Left lung (tissue), 10 donors: ENCODE measurements around the gene SLC19A1. TPM values are rescaled to one million over a fixed set of nuclear protein-coding genes. Genes with fewer than 3 reads are reported as not detected.

Experiments
- ATAC-seq: fragments of 200-7000 bp; cut with Tn5 transposase; one replicate; pipeline ENCODE4 v1.9.1; 2020; ENCODE audit warnings: moderate library complexity
- DNase-seq, 4 donors: peaks; one replicate each; pipeline ENCODE4 v3.0.0-alpha.2; 2013 to 2020
- H3K27ac ChIP-seq, 2 donors: fragments of 200-600 bp; sonication (generic) in 1 of 2; one replicate each; pipeline versions ENCODE4 v1.5.0 to v1.8.0; 2020 to 2021
- H3K27me3 ChIP-seq, 2 donors: fragments of 200-600 bp; sonication (generic) in 1 of 2; one replicate each; pipeline versions ENCODE4 v1.5.0 to v1.8.0; 2020 to 2021
- H3K36me3 ChIP-seq, 2 donors: fragments of 200-600 bp; sonication (generic) in 1 of 2; one replicate each; pipeline versions ENCODE4 v1.5.0 to v1.8.0; 2020 to 2021
- H3K4me1 ChIP-seq, 2 donors: fragments of 200-600 bp; one replicate each; pipeline ENCODE4 v1.8.0; 2021
- H3K4me3 ChIP-seq, 2 donors: fragments of 200-600 bp; sonication (generic) in 1 of 2; one replicate each; pipeline versions ENCODE4 v1.5.0 to v1.8.0; 2020 to 2021; ENCODE audit warnings: mild to moderate bottlenecking in 1 of 2
- H3K9me3 ChIP-seq, 2 donors: fragments of 200-600 bp; sonication (generic) in 1 of 2; one replicate each; pipeline versions ENCODE4 v1.5.0 to v1.8.0; 2020 to 2021
- intact Hi-C, 2 donors: fragments of 100-400 bp; cut with DNase I; formaldehyde crosslinking; loops; one replicate each; pipeline versions ENCODE4 v1.11.2 to v1.14.2; 2022
- polyA plus RNA-seq, 6 donors: library from polyadenylated mRNA; unstranded; fragments of 120-200 nt; gene quantifications; one replicate each; pipeline ENCODE4 v1.2.1, GENCODE V29; 2013; ENCODE audit not compliant: insufficient read length in 6 of 6
- total RNA-seq, 2 donors: library from RNA; stranded (reverse); fragmentation: NEBNext Ultra II Directional; extraction: Animal tissue kit (Norgen Biotek cat#: 25700); gene quantifications; one replicate each; pipeline ENCODE4 v1.2.1, GENCODE V29; 2021
- TF ChIP-seq, protein P1 (sequence below), 2 donors: fragments of 200-600 bp; sonication (generic) in 1 of 2; IDR thresholded peaks; one replicate each; pipeline versions ENCODE4 v1.5.0 to v1.8.0; 2021; ENCODE audit warnings: antibody characterized with exemption in 2 of 2
- donor health status: DM: no; HTN: yes; CAD: no.
- donor health status: DM: no; HTN: no; CAD: no.

SLC19A1 gene
- total and polyA plus RNA-seq, 8 donors = 22.4 to 50.4 (median 27.2) TPM

DNA sequence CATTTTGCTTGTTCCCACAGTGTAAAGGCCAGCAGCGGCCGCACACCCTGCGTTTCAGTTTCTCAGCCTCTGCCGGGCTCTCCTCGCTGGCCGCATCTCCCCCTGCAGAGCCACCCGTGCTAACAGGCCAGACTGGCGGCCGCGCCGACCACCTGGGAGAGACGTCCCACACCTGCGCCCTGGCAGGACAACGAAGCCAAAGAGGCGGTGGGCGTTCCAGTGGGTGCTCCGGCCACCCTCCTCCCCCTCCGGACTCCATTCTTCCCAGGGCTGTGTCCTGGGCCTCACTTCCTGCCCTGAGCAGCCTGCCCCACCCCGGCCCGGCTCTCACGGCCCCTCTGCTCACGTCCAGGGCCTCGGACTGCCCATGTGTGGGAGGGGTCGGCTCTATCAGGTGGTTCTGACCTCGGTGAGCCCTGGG, 31.9 kb upstream of the SLC19A1 start:
- TF ChIP-seq, protein P1, sequence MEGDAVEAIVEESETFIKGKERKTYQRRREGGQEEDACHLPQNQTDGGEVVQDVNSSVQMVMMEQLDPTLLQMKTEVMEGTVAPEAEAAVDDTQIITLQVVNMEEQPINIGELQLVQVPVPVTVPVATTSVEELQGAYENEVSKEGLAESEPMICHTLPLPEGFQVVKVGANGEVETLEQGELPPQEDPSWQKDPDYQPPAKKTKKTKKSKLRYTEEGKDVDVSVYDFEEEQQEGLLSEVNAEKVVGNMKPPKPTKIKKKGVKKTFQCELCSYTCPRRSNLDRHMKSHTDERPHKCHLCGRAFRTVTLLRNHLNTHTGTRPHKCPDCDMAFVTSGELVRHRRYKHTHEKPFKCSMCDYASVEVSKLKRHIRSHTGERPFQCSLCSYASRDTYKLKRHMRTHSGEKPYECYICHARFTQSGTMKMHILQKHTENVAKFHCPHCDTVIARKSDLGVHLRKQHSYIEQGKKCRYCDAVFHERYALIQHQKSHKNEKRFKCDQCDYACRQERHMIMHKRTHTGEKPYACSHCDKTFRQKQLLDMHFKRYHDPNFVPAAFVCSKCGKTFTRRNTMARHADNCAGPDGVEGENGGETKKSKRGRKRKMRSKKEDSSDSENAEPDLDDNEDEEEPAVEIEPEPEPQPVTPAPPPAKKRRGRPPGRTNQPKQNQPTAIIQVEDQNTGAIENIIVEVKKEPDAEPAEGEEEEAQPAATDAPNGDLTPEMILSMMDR (IDR thresholded peaks at IDR 0.05) = no peak
- intact Hi-C loops = no loop called here
- Histone ChIP-seq H3K9me3 (no peaks in the 10 kb centered on the region), H3K36me3 (no peaks in the 10 kb centered on the region), H3K4me1 (no peaks in the 10 kb centered on the region), H3K27ac (no peak overlapping the region), H3K27me3 (peaks cover 0 to 28% of the 10 kb centered on the region in 2 donors), H3K4me3 (no peak overlapping the region)
- ATAC-seq (no peak), DNase-seq (peak in 2 of 4 donors; percentile 25 to 76)

DNA sequence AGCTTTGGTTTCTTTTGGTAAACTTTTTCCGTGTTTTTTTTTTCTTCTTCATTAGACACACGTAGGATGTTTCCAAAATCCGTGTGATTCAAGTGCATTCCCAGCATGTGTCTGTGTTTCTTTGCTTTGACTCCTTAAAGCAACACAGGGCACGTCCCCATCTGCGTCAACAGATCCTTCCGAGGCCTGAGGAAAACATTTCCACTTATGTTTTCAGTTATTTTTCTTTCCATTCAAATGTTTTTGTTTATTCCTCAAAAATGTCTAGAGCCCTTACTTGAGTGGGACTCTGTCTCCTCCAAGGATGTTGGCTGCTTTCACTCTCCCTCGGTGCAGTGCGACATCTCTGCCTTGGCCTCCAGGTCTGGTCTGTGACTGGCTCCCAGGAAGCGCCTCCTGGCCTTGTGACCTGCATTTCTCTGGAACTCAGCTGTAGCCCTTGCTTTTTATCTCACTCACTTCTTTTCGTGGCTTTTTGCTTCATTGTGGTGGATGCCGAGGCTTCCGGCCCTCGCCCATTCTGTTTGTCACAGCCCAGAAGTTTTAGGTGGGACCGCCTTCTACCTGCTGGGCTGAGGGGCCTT, 31.3 kb upstream of the SLC19A1 start:
- no peak overlapping the region for H3K27ac ChIP-seq
- peaks cover 0 to 24% of the 10 kb centered on the region in 2 donors for H3K27me3 ChIP-seq
- ATAC-seq (no peak), DNase-seq (peak in 1 of 4 donors; percentile 9)
- no peak overlapping the region for H3K4me3 ChIP-seq
- no peaks in the 10 kb centered on the region for H3K9me3 ChIP-seq
- TF ChIP-seq, protein P1 (IDR thresholded peaks at IDR 0.05) = no peak
- H3K36me3 ChIP-seq = no peaks in the 10 kb centered on the region
- intact Hi-C loops = no loop called here
- no peaks in the 10 kb centered on the region for H3K4me1 ChIP-seq

DNA sequence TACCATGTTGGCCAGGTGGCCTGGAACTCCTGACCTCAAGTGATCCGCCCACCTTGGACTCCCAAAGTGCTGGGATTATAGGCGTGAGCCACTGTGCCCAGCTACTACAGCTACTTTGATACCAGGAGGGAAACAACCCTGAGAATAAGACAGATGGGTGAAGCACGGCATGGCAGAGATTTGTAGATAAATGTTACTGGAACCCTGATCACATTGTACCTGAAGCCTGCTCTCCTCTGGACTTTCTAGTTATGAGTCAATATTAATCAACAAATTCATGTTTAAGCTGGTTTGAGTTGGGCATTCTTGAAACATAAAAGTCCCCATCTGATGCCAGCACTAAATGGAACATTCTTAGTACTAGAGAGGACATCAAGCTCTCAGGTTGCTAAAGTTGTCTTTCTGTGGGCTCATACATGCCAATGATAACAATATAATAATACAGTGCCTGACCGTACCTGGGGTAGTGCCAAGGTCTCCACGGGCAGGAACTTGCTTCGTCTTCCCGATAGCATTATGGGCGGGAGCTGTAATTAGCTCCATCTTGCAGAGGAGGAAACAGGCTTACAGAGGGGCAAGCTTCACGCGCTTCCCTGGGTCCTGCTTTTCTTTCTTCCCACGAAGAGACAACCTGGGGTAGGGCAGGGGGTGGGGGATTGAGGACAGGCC, 30.7 kb upstream of the SLC19A1 start:
- DNase-seq (peak in 1 of 4 donors; percentile 4), ATAC-seq (no peak)
- Histone ChIP-seq H3K36me3 (no peaks in the 10 kb centered on the region), H3K9me3 (no peaks in the 10 kb centered on the region), H3K4me3 (no peak overlapping the region), H3K27ac (no peak overlapping the region), H3K27me3 (peaks cover 0 to 24% of the 10 kb centered on the region in 2 donors), H3K4me1 (no peaks in the 10 kb centered on the region)
- TF ChIP-seq, protein P1 (IDR thresholded peaks at IDR 0.05) = no peak
- intact Hi-C loops = no loop called here

DNA sequence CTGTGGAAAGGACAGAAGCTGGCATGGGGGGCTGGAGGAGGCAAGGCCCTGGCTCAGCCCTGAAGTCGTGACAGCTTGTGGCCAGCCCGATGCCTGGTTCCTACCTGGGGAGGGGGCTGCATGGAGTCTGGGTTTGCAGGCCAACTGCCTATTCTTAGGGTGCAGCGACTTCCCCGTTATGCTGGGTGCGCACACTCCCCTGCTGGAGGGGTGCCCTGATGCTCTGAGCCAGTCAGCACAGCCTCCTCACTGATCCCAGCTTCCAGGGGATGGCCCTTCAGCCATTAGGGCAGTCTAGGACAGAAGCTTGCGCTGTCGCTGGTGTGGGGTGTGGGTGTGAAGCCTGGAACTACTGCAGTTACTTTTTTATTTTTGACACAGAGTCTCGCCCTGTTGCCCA, 30.0 kb upstream of the SLC19A1 start:
- intact Hi-C loops = no loop called here
- no peak overlapping the region for H3K4me3 ChIP-seq
- H3K9me3 ChIP-seq = no peaks in the 10 kb centered on the region
- TF ChIP-seq, protein P1 (IDR thresholded peaks at IDR 0.05) = no peak
- no peaks in the 10 kb centered on the region for H3K4me1 ChIP-seq
- no peak for ATAC-seq
- DNase-seq = peak in 1 of 4 donors; percentile 46
- peaks cover 0 to 24% of the 10 kb centered on the region in 2 donors for H3K27me3 ChIP-seq
- H3K27ac ChIP-seq = no peak overlapping the region
- H3K36me3 ChIP-seq = no peaks in the 10 kb centered on the region

DNA sequence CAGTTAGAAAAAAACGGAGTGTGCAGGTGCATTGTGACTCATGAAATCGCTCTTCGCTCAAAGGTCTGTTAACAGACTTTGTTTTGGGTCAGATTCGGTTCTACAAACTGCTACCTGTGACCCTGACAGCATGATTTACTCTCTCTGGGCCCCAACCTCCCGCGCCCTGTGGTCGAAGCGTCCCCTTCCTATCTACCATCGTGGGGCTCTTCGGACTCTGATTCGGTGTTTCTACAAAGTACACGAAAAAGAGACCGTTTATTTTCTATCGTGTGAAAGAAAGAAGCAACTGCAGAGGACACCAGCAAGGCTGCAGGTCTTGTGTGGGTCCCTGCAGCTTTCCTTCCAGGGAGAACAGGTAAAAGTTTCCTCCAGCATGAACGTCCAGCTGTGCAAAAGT, 29.4 kb upstream of the SLC19A1 start:
- Histone ChIP-seq H3K4me1 (no peaks in the 10 kb centered on the region), H3K27me3 (peaks cover 0 to 19% of the 10 kb centered on the region in 2 donors), H3K36me3 (no peaks in the 10 kb centered on the region), H3K4me3 (no peak overlapping the region), H3K27ac (no peak overlapping the region), H3K9me3 (no peaks in the 10 kb centered on the region)
- TF ChIP-seq, protein P1 (IDR thresholded peaks at IDR 0.05) = no peak
- ATAC-seq = no peak
- no peak for DNase-seq
- intact Hi-C loops = no loop called here
